LNCaP clone FGC (cell line): ENCODE results near the gene HOXA7.

Experiments
- DNase-seq: peaks from one replicate; pipeline ENCODE4 v3.0.0-alpha.2; 2011; ENCODE audit warnings: low read depth
- H3K4me3 ChIP-seq: 2 replicates; pipeline ENCODE4 v1.5.1; 2011; ENCODE audit warnings: mild to moderate bottlenecking, low read depth, low read length, control low read depth
- CTCF ChIP-seq: IDR thresholded peaks from 2 replicates; pipeline ENCODE4 v1.5.1; 2012; ENCODE audit warnings: mild to moderate bottlenecking; ENCODE audit not compliant: control insufficient read depth, insufficient read depth; ENCODE audit errors: extremely low read depth

Gene HOXA7

GRCh38 chr7:27150568-27151340 lies 5.7 kb downstream of the HOXA7 start:
- H3K4me3 ChIP-seq: peak overlapping the region; percentile 46
- peak; percentile 83 for TF ChIP-seq CTCF
- no peak for DNase-seq

- no peak for DNase-seq
- no peak for TF ChIP-seq CTCF
- peak overlapping the region; percentile 46 for H3K4me3 ChIP-seq
Measured at GRCh38 chr7:27149842-27150567, 6.5 kb downstream of the HOXA7 start.

- no peak overlapping the region for H3K4me3 ChIP-seq
- no peak for DNase-seq
- no peak for TF ChIP-seq CTCF
Measured at GRCh38 chr7:27148756-27149641, 7.5 kb downstream of the HOXA7 start.

- TF ChIP-seq CTCF: no peak
- no peak overlapping the region for H3K4me3 ChIP-seq
- no peak for DNase-seq
Measured at GRCh38 chr7:27148031-27148755, 8.3 kb downstream of the HOXA7 start.

GRCh38 chr7:27147199-27148030 lies 9.1 kb downstream of the HOXA7 start, which contains the start of gene HOXA6:
Gene HOXA6 (minus strand): TSS chr7:27147774. CDS start chr7:27147749, 25 bp downstream.
- no peak within 1 kb of the TSS for H3K4me3 ChIP-seq
- DNase-seq: no peak
- no peak for TF ChIP-seq CTCF
